ENCODE measurements around the gene MBOAT1. TPM values are rescaled to one million over a fixed set of nuclear protein-coding genes. Genes with fewer than 3 reads are reported as not detected.

The MBOAT1 gene
- total RNA-seq, 1 donor from 2014 or later: 9.6 TPM

GRCh38 chr6:20170455-20171148 lies 41.7 kb downstream of the MBOAT1 start:
- Histone ChIP-seq H3K4me3 (no peak overlapping the region), H3K27ac (no peak overlapping the region), H3K4me1 (peaks cover 17% of the 10 kb centered on the region), H3K36me3 (no peaks in the 10 kb centered on the region), H3K27me3 (no peaks in the 10 kb centered on the region), H3K9me3 (no peaks in the 10 kb centered on the region)
- TF ChIP-seq POLR2A (IDR thresholded peaks at IDR 0.05) (no peak), CTCF (IDR thresholded peaks at IDR 0.05) (no peak), POLR2AphosphoS5 (IDR thresholded peaks at IDR 0.05; ENCODE audit: insufficient read depth in 1 of 2, low read depth in 1 of 2) (no peak)
- intact Hi-C loops (cut with DNase I): no loop called here
- DNase-seq (ENCODE audit: extremely low spot score in 2 of 2): no peak

GRCh38 chr6:20169786-20170185 lies 42.5 kb downstream of the MBOAT1 start:
- Histone ChIP-seq H3K36me3 (no peaks in the 10 kb centered on the region), H3K4me1 (peaks cover 17% of the 10 kb centered on the region), H3K4me3 (no peak overlapping the region), H3K27me3 (no peaks in the 10 kb centered on the region), H3K9me3 (no peaks in the 10 kb centered on the region), H3K27ac (no peak overlapping the region)
- TF ChIP-seq CTCF (IDR thresholded peaks at IDR 0.05) (no peak), POLR2AphosphoS5 (IDR thresholded peaks at IDR 0.05; ENCODE audit: insufficient read depth in 1 of 2, low read depth in 1 of 2) (no peak), POLR2A (IDR thresholded peaks at IDR 0.05) (no peak)
- no peak for DNase-seq (ENCODE audit: extremely low spot score in 2 of 2)
- intact Hi-C loops (cut with DNase I): no loop called here

DNA sequence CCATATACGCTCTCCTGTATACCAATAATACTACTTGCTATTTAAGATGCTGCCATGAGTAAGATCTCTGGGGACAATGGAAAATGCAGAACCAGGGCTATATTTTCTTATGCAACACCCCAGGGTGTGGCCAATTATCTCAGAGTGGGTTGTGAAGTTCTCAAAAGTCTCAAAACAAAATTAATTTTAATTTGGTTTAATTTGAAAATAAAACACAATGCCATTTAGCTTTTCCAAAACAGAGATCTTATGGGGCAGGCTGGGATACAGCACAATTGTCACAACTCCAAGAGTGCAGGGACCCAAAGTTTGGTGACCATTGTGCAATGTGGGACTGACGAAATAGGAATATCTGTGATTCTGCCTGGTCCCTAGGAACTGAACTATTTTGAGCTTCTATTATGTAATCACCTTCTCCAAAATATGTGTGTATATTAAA lies 43.1 kb downstream of the MBOAT1 start:
- no peaks in the 10 kb centered on the region for H3K36me3 ChIP-seq
- no peak overlapping the region for H3K27ac ChIP-seq
- H3K9me3 ChIP-seq: no peaks in the 10 kb centered on the region
- H3K4me3 ChIP-seq: no peak overlapping the region
- intact Hi-C loops (cut with DNase I): no loop called here
- DNase-seq (ENCODE audit: extremely low spot score in 2 of 2): no peak
- no peaks in the 10 kb centered on the region for H3K27me3 ChIP-seq
- peaks cover 17% of the 10 kb centered on the region for H3K4me1 ChIP-seq
- no peak for TF ChIP-seq CTCF (IDR thresholded peaks at IDR 0.05)
- TF ChIP-seq POLR2A (IDR thresholded peaks at IDR 0.05): no peak
- peak in 1 of 2 donors; percentile 20 for TF ChIP-seq POLR2AphosphoS5 (IDR thresholded peaks at IDR 0.05; ENCODE audit: insufficient read depth in 1 of 2, low read depth in 1 of 2)

GRCh38 chr6:20168690-20169089 lies 43.6 kb downstream of the MBOAT1 start:
- Histone ChIP-seq H3K27me3 (no peaks in the 10 kb centered on the region), H3K27ac (no peak overlapping the region), H3K9me3 (no peaks in the 10 kb centered on the region), H3K4me1 (peaks cover 17% of the 10 kb centered on the region), H3K36me3 (no peaks in the 10 kb centered on the region), H3K4me3 (no peak overlapping the region)
- intact Hi-C loops (cut with DNase I): no loop called here
- no peak for DNase-seq (ENCODE audit: extremely low spot score in 2 of 2)
- TF ChIP-seq POLR2AphosphoS5 (IDR thresholded peaks at IDR 0.05; ENCODE audit: insufficient read depth in 1 of 2, low read depth in 1 of 2): no peak
- no peak for TF ChIP-seq CTCF (IDR thresholded peaks at IDR 0.05)
- TF ChIP-seq POLR2A (IDR thresholded peaks at IDR 0.05): no peak

GRCh38 chr6:20167601-20168000 lies 44.7 kb downstream of the MBOAT1 start:
- no peaks in the 10 kb centered on the region for H3K9me3 ChIP-seq
- H3K4me3 ChIP-seq: no peak overlapping the region
- no peaks in the 10 kb centered on the region for H3K36me3 ChIP-seq
- TF ChIP-seq POLR2A (IDR thresholded peaks at IDR 0.05) (no peak), POLR2AphosphoS5 (IDR thresholded peaks at IDR 0.05; ENCODE audit: insufficient read depth in 1 of 2, low read depth in 1 of 2) (no peak), CTCF (IDR thresholded peaks at IDR 0.05) (no peak)
- no peak overlapping the region for H3K27ac ChIP-seq
- peaks cover 19% of the 10 kb centered on the region for H3K4me1 ChIP-seq
- no peak for DNase-seq (ENCODE audit: extremely low spot score in 2 of 2)
- intact Hi-C loops (cut with DNase I): no loop called here
- H3K27me3 ChIP-seq: no peaks in the 10 kb centered on the region
